Non-pigmented ciliary epithelial cell (primary cell): ENCODE data around the gene SORCS2.

Experiments used
- DNase-seq: peaks from one replicate; pipeline ENCODE4 v3.0.0-alpha.2; 2010; ENCODE audit warnings: low read depth

Gene SORCS2

DNA sequence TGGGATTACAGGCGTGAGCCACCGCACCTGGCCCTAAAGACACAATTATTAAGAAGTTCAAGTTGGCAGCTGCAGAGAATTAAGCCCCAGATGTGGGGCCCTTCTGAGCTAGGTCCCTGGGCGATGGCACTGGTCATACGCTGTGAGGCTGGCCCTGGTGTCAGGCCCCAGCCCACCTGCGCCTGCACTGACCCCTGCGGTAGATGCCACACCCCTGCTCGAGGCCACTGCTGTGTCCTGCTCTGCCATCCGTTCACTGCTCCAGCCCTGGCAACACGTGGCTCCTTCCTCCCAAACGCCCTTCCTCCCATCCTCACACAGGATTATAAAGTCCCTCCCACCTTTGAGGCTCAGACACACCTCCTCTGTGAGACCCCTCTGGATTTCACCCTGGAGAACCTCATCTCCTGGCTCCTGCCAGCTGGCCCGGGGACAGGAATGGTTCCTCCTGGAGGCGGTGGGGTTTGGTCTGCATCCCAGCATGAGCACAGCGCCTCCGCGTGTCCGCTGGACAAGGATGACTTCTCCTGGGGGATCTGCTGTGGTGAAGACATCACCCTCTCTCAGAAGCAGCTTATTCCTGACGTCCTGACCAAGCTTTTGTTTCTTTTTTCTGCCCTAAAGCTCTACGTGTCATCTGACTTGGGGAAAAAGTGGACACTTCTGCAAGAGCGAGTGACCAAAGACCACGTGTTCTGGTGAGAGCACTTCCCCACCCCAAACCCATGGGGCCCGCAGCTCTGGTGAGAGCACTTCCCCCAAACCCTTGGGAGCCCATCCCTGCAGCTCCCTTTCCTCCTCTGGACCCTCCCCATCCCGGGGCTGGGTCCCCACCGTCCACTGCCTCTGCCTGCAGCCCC, 461.4 kb downstream of the SORCS2 start:
- DNase-seq: no peak

- no peak for DNase-seq
Measured at GRCh38 chr4:7654550-7655445, 462.5 kb downstream of the SORCS2 start.

GRCh38 chr4:7655511-7656243, 463.3 kb downstream of the SORCS2 start:
- no peak for DNase-seq

- DNase-seq: no peak
Measured at GRCh38 chr4:7656244-7656800, 464.0 kb downstream of the SORCS2 start.

DNA sequence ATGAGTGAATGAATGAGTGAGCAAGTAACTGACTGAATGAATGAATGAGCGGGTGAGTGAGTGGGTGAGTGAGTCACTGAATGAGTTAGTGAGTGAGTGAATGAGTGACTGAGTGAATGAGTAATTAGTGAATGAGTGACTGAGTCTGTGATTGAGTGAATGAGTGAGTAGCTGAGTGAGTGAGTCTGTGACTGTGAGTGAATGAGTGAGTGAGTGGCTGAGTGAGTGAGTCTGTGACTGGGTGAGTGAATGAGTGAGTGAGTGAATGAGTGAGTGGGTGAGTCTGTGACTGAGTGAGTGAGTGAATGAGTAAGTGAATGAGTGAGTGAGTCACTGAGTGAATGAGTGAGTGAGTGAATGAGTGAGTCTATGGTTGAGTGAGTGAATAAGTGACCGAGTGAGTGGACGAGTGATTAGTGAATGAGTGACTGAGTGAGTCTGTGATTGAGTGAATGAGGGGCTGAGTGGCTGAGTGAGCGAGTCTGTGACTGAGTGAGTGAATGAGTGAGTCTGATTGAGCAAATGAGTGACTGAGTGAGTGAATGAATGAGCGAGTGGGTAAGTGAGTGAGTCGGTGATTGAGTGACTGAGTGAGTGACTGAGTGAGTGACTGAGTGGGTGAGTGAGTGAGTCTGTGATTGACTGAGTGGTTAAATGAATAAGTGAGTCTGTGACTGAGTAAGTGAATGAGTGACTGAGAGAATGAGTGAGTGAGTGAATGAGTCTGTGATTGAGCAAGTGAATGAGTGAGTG, 465.4 kb downstream of the SORCS2 start:
- DNase-seq: no peak

- DNase-seq: no peak
Measured at GRCh38 chr4:7658341-7659204, 466.2 kb downstream of the SORCS2 start.

DNA sequence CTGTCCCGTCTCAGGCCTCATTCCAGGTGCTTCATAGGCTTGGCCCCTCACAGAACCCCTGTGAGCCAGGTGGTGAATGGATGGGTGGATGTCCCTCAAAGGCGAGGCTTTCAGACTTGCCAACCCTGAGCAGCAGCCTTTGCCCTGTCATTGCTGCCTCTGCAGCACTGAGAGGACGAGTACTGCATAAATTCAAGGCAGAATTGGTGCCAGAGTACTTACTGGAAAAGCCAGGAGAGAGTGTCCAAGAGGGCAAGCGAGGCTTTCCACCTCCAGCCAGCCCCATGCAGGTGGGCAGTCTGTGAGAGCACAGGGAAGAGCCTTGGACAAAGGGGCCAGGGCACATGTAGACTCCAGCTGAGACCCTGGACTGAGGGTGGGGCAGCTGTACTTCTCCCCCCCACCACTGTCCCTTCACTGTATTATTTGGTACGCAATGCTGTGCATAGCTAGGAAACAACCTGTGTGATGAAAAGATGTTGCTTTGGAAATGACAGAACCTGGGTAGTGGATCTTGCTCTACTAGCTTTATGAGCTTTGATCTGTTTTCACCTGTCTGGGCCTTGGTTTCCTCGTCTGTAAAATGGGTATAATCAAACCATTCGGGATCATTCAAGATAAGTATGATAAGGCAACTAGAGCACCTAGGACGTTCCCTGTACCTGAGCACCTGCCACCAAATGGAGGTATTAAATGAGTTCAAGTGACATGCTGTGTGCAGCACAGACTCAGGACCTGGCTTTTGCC, 467.3 kb downstream of the SORCS2 start:
- DNase-seq: no peak

DNA sequence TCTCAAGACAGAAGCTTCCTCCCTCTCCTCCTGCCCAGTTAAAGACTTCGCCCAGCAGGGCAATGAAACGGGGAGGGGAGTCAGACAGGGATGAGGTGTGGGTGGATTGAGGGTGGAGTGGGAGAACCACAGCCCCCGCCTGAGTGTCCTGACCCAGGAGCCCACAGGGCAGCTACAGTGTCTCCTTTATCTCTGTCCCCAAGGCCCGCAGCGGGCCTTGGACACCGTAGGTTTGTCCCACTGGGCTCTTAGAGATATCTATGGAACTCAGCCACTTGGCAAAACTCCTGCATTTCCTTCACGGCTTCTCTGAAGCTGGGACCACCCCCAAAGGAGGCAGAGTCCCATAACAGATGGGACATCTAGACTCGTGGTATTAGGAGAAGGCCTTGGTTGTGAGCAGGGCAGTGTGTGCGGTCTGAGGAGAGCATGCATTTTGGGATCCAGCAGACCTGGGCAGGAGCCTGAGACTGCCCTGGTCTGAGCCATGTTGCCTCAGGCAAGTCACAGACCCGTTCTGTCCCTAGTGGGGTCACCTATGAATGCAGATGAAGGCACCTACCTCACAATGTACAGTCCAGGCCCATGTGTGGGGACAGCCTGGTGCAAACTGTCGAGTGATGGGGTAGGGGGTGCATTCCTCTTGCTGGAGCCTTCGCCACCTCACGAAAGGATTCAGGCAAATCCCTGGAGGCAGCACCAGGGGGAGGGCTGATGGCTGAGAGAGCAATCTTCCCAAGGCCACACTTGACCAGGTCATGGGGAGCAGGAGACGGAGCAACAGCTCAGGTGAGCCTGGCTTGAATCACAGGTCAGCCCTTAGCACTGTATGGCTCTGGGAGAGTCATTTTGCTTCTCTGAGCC, 468.1 kb downstream of the SORCS2 start:
- no peak for DNase-seq

- no peak for DNase-seq
Measured at GRCh38 chr4:7661066-7661748, 468.9 kb downstream of the SORCS2 start.

DNA sequence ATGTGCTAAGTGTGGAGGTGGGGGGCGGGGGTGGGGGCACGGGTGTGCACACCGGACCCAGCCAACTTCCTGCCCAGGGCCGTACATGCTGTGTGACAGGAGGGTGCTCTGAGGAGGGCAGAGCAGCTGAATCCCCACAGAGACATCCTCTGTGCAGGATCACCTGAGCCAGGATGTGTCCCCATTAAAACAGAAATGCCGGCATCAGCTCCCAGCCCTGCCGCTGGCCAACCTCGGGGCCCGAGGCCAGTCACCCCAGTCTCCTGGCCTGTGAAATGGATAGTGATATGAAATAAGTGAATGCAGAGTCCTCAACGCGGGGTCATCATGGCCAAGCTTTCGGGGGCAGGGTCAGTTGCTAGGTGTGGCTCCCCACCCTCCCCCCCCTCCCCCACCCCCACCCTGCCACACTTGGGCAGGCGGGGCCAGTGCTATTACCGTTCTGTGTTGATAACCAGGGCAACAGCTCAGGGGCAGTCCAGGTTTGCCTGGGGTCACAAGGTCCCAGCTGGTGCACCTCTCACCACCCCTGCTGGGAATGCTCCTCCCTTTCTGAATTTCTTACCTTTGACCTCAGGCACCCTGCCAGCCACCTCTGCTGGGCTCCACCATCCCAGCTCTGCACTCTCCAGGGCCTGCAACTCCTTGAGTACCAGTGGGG, 469.6 kb downstream of the SORCS2 start:
- no peak for DNase-seq

DNA sequence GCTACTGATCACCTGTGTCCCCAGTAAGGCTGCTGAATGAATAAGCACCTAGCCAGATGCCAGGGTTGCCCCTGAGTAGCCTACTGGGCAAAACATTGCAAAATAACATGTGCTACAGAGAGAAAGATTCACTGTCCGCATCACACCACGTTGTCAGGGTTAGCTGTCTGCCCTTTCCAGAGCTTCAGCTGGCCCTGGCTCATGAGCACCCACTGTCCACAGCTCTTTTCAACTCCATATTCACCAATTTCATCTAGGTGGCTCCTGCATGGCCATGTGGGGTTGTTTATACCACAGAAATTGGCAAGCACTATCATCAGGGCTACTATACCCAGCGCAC, 470.1 kb downstream of the SORCS2 start:
- no peak for DNase-seq

DNA sequence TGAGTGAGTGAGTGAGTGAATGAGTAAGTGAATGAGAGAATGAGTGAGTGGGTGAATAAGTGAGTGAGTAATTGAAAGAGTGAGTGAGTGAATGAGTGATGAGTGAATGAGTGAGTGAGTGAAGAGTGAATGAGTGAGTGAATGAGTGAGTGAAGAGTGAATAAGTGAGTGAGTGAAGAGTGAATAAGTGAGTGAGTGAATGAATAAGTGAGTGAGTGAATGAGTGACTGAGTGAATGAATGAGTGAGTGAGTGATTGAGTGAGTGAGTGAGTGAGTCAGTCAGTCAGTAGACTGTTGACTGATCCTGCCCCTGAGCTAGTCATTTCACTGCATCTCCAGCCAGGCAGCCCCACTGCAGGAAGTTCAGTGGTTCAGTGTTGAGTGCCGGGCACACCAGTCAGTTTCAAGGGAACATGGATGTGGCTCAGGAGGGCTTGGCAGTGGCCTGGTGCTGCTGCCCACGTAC, 470.8 kb downstream of the SORCS2 start:
- no peak for DNase-seq

- no peak for DNase-seq
Measured at GRCh38 chr4:7664106-7664505, 471.8 kb downstream of the SORCS2 start.

DNA sequence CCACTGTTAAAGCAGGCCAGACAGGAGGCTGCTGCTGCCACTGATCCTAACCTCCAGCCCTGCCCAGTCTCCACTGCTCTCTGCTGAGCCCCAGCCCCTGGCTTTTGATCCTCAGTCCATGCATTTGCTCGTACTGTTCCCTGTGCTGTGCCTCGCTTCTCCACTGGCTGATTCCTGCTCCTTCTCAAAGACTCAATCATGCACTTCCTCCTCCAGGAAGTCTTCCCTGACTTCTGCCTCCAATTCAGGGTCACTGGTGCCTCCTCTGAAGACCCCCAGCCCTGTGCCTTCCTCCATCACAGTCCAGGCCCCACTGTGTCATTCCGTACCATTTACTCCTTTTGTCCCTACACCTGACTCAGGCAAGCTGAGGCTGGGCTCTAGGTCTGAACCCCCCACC, 473.0 kb downstream of the SORCS2 start:
- no peak for DNase-seq

DNA sequence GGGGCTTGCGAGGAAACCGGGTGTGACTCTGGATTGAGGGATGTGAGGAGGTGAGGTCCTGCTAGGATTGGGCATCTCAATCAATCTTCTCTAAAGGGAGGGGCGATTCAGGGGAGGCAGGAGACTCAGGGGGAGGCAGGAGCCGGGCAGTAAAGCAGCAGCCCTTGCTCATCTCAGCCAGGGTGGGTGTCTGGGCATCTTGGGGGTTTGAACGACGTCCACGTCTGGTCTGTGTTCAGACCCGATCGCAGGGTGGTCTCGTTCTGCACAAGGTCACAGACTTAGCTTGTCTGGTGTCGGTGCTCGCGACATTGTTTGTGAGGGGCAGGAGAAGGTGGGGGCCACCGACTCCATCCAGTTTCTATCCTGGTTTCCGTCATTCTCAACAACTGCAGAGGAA, 473.7 kb downstream of the SORCS2 start:
- DNase-seq: no peak

- no peak for DNase-seq
Measured at GRCh38 chr4:7666744-7667143, 474.4 kb downstream of the SORCS2 start.

DNA sequence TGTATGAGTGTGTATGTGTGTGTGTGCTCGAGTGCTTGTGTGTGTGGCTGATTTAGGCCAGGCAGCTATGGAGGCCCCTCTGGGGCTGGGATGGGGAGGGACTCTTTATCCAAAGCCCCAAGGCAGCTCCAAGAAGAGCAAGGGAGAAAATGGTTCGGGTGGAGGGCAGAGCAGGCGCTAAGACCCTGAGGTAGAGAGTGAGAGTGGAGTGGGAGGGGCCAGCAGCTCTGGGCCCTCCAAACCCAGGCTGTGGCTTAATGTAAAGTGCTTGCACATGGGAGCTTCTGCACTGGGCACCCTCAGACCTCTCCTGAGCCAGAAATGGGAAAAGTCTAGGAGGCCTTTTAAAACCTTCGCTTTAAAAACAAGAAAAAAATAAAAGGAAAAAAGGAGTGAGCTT, 475.9 kb downstream of the SORCS2 start:
- DNase-seq: no peak

DNA sequence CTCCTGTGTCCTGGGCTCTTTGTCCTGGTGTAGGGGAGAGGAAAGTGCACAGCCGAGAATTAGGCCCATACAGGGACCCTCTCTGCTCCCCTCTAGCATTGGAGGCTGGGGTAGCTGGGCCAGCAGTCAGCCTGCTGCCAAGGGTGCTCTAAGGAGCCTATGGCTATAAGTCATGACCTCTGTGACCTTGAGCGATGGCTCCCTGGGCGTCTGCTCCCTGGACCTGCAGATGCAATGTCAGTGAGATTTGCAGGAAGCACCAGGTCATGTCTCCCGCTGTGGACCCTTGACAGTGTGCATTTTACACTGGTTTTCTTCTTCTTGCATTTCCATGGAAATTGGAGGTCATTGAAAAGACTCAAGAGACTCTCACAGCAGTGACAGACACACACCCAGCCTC, 476.5 kb downstream of the SORCS2 start:
- DNase-seq: no peak
